Muscle layer of colon (tissue), 2 donors: ENCODE measurements around the gene FARSB.

ENCODE experiments used
- H3K27ac ChIP-seq: one replicate; pipeline ENCODE4 v1.7.0; 2013; ENCODE audit warnings: low read depth, mild to moderate bottlenecking, low read length, moderate library complexity
- H3K27me3 ChIP-seq, 2 donors: one replicate each; pipeline ENCODE4 v1.7.0; 2013; ENCODE audit warnings: low read length in 2 of 2, mild to moderate bottlenecking in 2 of 2; ENCODE audit not compliant: insufficient read depth in 2 of 2, control insufficient read depth in 1 of 2
- H3K36me3 ChIP-seq: one replicate; pipeline ENCODE4 v1.7.0; 2013; ENCODE audit warnings: mild to moderate bottlenecking, low read length; ENCODE audit not compliant: insufficient read depth
- H3K4me1 ChIP-seq: one replicate; pipeline ENCODE4 v1.7.0; 2013; ENCODE audit warnings: mild to moderate bottlenecking, low read length; ENCODE audit not compliant: insufficient read depth
- H3K4me3 ChIP-seq, 2 donors: one replicate each; pipeline ENCODE4 v1.7.0; 2013; ENCODE audit warnings: low read length in 2 of 2, low read depth in 1 of 2, mild to moderate bottlenecking in 1 of 2, moderate library complexity in 1 of 2
- H3K9ac ChIP-seq: one replicate; pipeline ENCODE4 v1.7.0; 2013; ENCODE audit warnings: low read length
- H3K9me3 ChIP-seq: one replicate; pipeline ENCODE4 v1.7.0; 2013; ENCODE audit warnings: mild to moderate bottlenecking, low read length
- donor health status: abdominal sarcoma.
- donor health status: Adenocarcinoma of cecum.

The FARSB gene

GRCh38 chr2:222686086-222686750 is 30.3 kb upstream of the FARSB start:
- H3K9ac ChIP-seq = no peak overlapping the region
- no peak overlapping the region for H3K27ac ChIP-seq
- no peaks in the 10 kb centered on the region for H3K27me3 ChIP-seq

DNA sequence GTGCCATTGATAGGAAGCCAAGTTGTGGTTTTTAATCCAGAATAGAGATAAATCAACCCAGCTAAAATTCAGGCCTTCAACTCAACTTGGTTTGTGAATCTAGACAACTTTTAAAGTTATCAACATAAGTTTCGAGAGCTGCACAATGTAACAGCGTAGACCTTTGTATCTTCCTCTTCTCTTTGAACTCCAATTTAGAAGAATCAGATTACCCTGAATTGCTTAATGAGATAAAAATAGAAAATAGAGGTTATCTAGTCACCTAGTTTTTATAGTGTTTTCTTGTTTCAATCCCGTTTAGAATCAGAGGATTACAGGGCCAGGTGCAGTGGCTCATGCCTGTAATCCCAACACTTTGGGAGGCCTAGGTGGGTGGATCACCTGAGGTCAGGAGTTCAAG is 27.9 kb upstream of the FARSB start:
- Histone ChIP-seq H3K4me1 (no peaks in the 10 kb centered on the region), H3K36me3 (no peaks in the 10 kb centered on the region), H3K4me3 (no peak overlapping the region), H3K9ac (no peak overlapping the region), H3K9me3 (no peaks in the 10 kb centered on the region), H3K27ac (no peak overlapping the region), H3K27me3 (no peaks in the 10 kb centered on the region)

More at GRCh38 chr2:222686086-222686750, 30.3 kb upstream of the FARSB start:
- H3K36me3 ChIP-seq = no peaks in the 10 kb centered on the region
- no peaks in the 10 kb centered on the region for H3K4me1 ChIP-seq
- no peak overlapping the region for H3K4me3 ChIP-seq
- H3K9me3 ChIP-seq = no peaks in the 10 kb centered on the region

- Histone ChIP-seq H3K27me3 (no peaks in the 10 kb centered on the region), H3K9me3 (no peaks in the 10 kb centered on the region), H3K9ac (no peak overlapping the region), H3K36me3 (no peaks in the 10 kb centered on the region), H3K4me1 (no peaks in the 10 kb centered on the region), H3K4me3 (no peak overlapping the region), H3K27ac (no peak overlapping the region)
Measured at GRCh38 chr2:222677981-222678380, 22.1 kb upstream of the FARSB start.

DNA sequence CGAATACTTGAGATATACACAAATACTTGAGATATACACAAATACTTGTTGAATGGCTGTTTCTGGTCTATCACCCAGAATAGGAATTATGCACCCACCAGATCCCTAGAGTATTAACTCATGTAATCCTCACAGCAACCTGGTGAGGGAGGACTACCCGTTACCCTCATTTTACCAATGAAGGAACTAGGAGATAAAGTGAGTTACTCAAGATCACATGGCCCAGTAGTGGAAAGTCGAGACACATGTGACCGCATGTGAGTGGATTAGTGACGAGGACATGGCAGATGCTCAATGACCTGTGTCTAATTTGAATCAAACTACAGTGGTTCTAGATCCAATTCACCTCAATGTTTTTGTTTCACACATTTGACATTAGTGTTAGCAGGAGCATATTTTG is 18.0 kb upstream of the FARSB start:
- H3K4me1 ChIP-seq = no peaks in the 10 kb centered on the region
- H3K9ac ChIP-seq = no peak overlapping the region
- no peaks in the 10 kb centered on the region for H3K9me3 ChIP-seq
- no peak overlapping the region for H3K4me3 ChIP-seq
- peaks cover 0 to 16% of the 10 kb centered on the region in 2 donors for H3K27me3 ChIP-seq
- H3K27ac ChIP-seq = no peak overlapping the region
- H3K36me3 ChIP-seq = no peaks in the 10 kb centered on the region

DNA sequence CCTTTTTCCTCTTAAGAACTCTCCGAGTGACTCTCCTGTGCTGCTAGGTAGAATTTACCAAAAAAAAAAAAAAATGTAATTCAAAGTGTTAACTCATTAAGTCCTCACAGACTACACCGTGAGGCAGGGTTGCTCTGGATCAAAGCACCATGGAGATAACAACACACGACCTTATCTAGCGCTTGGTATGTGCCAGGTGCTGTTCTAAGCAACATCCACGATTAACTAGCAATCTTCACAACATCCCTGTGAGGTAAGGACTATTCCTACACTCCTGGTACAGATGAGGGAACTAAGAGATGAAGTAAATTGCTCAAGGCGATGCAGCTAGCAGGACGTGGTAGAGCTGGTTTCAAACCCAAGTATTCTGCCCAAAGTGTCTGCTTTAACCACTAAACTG is 17.4 kb upstream of the FARSB start:
- no peaks in the 10 kb centered on the region for H3K4me1 ChIP-seq
- H3K36me3 ChIP-seq = no peaks in the 10 kb centered on the region
- no peak overlapping the region for H3K4me3 ChIP-seq
- H3K9ac ChIP-seq = no peak overlapping the region
- H3K27me3 ChIP-seq = peaks cover 0 to 16% of the 10 kb centered on the region in 2 donors
- H3K9me3 ChIP-seq = no peaks in the 10 kb centered on the region
- H3K27ac ChIP-seq = no peak overlapping the region

- H3K9ac ChIP-seq = no peak overlapping the region
- peak overlapping the region; percentile 9 to 50 for H3K4me3 ChIP-seq
- no peak overlapping the region for H3K27ac ChIP-seq
Measured at GRCh38 chr2:222672068-222672401, 16.1 kb upstream of the FARSB start.

DNA sequence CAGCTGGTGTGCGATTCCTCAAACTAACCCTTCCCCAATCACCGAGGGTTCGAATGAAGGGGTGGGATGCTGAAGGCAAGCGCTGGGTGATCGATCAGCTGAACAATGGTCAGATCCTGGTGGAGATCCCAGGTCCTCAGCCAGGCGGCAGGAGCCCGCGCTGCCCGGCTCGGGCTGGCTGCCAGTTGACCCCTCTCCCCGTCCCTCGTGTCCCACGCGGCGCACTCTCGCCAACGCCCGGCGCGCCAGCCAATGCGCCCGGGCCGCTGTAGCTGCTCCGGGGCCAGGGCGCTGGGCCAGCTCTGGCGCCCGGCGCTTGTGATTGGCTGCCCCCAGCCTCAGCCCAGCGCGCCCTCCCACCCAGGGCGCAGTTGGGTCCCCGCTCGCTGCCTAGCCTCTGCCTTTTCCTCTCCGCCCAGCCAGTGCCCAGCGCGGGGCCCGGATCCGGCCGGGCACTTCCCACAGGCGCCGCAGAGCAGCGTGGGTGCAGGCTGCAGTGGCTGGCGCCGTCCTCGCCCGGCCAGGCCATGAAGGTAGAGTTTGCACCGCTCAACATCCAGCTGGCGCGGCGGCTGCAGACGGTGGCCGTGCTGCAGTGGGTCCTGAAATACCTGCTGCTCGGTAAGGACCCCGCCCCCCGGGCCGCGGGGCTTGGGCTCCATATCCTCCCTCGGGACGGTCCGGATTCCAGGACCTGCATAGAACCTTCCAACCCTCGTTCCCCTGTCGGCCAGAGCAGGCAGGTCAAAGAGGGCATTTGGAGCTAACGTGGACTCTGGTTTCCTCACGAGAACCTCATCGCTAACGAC is 15.6 kb upstream of the FARSB start, which contains the start of gene MOGAT1:
MOGAT1 (plus strand) TSS at position 400 of the 809 bp plus-strand sequence; CDS start at position 528, 128 bp downstream.
- Histone ChIP-seq H3K4me1 (no peaks in the 10 kb centered on the region), H3K27ac (no peak within 1 kb of the TSS), H3K4me3 (peak within 1 kb of the TSS; percentile 9 to 50), H3K27me3 (peaks cover 0 to 16% of the 10 kb centered on the region in 2 donors), H3K9ac (no peak within 1 kb of the TSS), H3K9me3 (no peaks in the 10 kb centered on the region), H3K36me3 (no peaks in the 10 kb centered on the region)

More at GRCh38 chr2:222672068-222672401, 16.1 kb upstream of the FARSB start:
- H3K9me3 ChIP-seq = no peaks in the 10 kb centered on the region
- no peaks in the 10 kb centered on the region for H3K4me1 ChIP-seq
- H3K36me3 ChIP-seq = no peaks in the 10 kb centered on the region
- peaks cover 0 to 16% of the 10 kb centered on the region in 2 donors for H3K27me3 ChIP-seq

DNA sequence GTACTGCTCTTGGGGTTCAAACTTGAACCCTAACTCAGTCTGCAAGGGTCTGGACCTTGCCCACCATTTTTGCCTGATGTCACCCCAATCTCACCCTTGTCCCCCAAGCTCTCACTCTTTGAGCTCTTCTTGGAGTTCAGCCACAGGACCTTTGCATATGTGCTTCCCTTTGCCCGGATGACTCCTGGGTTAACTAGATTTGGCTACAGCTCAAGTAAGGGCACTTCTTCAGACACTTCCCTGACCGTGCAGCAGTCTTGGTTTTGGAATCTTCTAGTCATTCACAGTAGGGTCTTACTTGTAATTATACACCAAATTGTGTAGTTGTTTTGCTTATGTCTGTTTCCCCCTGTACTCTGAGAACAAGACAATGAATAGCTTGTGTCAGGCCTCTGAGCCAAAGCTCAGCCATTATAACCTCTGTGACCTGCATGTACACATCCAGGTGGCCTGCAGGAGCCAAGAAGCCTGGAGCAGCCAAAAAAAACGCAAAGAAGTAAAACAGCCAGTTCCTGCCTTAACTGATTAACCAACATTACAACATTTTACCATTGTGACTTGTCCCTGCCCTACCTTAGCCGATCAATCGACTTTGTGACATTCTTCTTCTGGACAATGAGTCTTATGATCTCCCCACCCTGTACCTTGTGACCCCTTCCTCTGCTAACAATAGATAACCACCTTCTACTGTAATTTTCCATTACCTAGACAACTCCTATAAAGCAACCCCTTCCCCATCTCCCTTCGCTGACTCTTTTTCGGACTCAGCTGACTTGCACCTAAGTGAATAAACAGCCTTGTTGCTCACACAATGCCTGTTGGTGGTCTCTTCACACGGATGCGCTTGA is 14.5 kb upstream of the FARSB start:
- Histone ChIP-seq H3K4me1 (no peaks in the 10 kb centered on the region), H3K27ac (no peak overlapping the region), H3K9me3 (no peaks in the 10 kb centered on the region), H3K36me3 (no peaks in the 10 kb centered on the region), H3K27me3 (peaks cover 0 to 16% of the 10 kb centered on the region in 2 donors), H3K9ac (no peak overlapping the region), H3K4me3 (no peak overlapping the region)

- H3K27me3 ChIP-seq = peaks cover 0 to 16% of the 10 kb centered on the region in 2 donors
- no peak overlapping the region for H3K27ac ChIP-seq
Measured at GRCh38 chr2:222669353-222669752, 13.5 kb upstream of the FARSB start.

DNA sequence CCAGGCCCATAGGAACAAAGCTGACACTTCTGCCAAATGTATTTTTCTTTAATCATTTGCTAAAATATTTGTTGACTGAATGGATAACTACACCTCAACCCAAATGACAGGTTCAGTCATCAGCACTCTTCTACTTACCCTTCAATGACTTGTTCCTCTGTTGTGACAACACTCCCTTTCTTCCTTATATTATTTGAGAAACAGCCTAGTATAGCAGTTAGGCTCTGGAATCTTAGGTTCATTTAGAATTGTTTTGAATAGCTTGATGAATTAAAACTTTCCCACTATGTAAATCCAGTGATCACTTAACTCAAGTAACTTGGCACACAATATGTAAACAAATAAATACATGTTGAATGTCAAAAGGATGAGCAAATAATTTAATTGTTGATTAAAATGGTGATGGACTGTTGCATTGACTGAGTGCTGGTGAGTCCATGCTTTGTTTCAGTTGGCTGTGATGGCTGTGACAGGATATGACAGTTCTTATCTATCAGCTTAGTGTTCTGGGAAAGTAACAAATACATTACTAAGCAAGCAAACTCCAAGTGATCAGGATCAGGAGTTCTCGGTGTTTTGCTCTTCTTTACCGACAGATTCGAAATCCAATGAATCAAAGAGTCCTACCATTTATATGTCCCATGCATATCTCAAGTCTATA is 12.7 kb upstream of the FARSB start:
- no peak overlapping the region for H3K27ac ChIP-seq
- peaks cover 0 to 16% of the 10 kb centered on the region in 2 donors for H3K27me3 ChIP-seq
- no peaks in the 10 kb centered on the region for H3K4me1 ChIP-seq
- H3K4me3 ChIP-seq = no peak overlapping the region
- no peaks in the 10 kb centered on the region for H3K9me3 ChIP-seq
- no peak overlapping the region for H3K9ac ChIP-seq
- no peaks in the 10 kb centered on the region for H3K36me3 ChIP-seq

More at GRCh38 chr2:222669353-222669752, 13.5 kb upstream of the FARSB start:
- no peaks in the 10 kb centered on the region for H3K36me3 ChIP-seq
- H3K9ac ChIP-seq = no peak overlapping the region
- no peak overlapping the region for H3K4me3 ChIP-seq
- H3K4me1 ChIP-seq = no peaks in the 10 kb centered on the region
- H3K9me3 ChIP-seq = no peaks in the 10 kb centered on the region

- no peaks in the 10 kb centered on the region for H3K9me3 ChIP-seq
- no peaks in the 10 kb centered on the region for H3K27me3 ChIP-seq
- H3K4me1 ChIP-seq = no peaks in the 10 kb centered on the region
- H3K27ac ChIP-seq = no peak overlapping the region
- no peak overlapping the region for H3K9ac ChIP-seq
- H3K4me3 ChIP-seq = no peak overlapping the region
- H3K36me3 ChIP-seq = no peaks in the 10 kb centered on the region
Measured at GRCh38 chr2:222663479-222663878, 7.6 kb upstream of the FARSB start.
